H1 (cell line): ENCODE results near the gene ACVR2B. TPM values are rescaled to one million over a fixed set of nuclear protein-coding genes. Genes with fewer than 3 reads are reported as not detected.

Experiments
- CHD7 ChIP-seq: fragments of 300-600 bp; sonication (generic); IDR thresholded peaks from 2 replicates; pipeline ENCODE4 v1.7.1; 2012; ENCODE audit warnings: low read length, moderate library complexity, mild to moderate bottlenecking, inconsistent platforms; ENCODE audit not compliant: insufficient replicate concordance
- EGR1 ChIP-seq: IDR thresholded peaks from 2 replicates; pipeline ENCODE4 v1.6.1; 2011; ENCODE audit warnings: low read depth, low read length, borderline replicate concordance
- KDM4A ChIP-seq: IDR thresholded peaks from one replicate; pipeline ENCODE4 v1.7.1; 2012; ENCODE audit warnings: low read depth, mild to moderate bottlenecking, moderate library complexity, low read length, inconsistent platforms; ENCODE audit not compliant: severe bottlenecking
- KDM5A ChIP-seq: fragments of 200-600 bp; IDR thresholded peaks from 2 replicates; pipeline ENCODE4 v1.7.1; 2012; ENCODE audit warnings: mild to moderate bottlenecking, low read length, inconsistent platforms, mixed read lengths
- NANOG ChIP-seq: IDR thresholded peaks from 2 replicates; pipeline ENCODE4 v1.6.1; 2011; ENCODE audit warnings: low read length, low read depth, mild to moderate bottlenecking, inconsistent platforms; ENCODE audit not compliant: insufficient read depth, poor library complexity, severe bottlenecking
- PHF8 ChIP-seq: fragments of 200-600 bp; sonication (generic); conservative IDR thresholded peaks from 2 replicates; pipeline ENCODE4 v1.7.1; 2012; ENCODE audit warnings: low read depth, mild to moderate bottlenecking, inconsistent platforms, low read length, moderate library complexity
- SP1 ChIP-seq: IDR thresholded peaks from 2 replicates; pipeline ENCODE4 v1.6.1; 2011; ENCODE audit warnings: low read depth, low read length
- polyA plus RNA-seq, 7 experiments: library from polyadenylated mRNA; depleted of rRNA in 3 of 7; stranded (reverse) in 5 of 7; unstranded in 2 of 7; fragments of >200 nt in 5 of 7; fragments of 200-250 nt in 2 of 7; gene quantifications; 1 replicate in 5 of 7; 2 replicates in 1 of 7; 4 replicates in 1 of 7; pipeline versions ENCODE4 v1.2.1 to v1.2.3, GENCODE V29; 2011 to 2013; ENCODE audit warnings: missing spikeins in 2 of 7, mixed read lengths in 2 of 7
- total RNA-seq: library from RNA; stranded (reverse); fragmentation: NEBNext Ultra II Directional; extraction: Animal tissue kit (Norgen Biotek cat#: 25700); gene quantifications from 2 replicates; pipeline ENCODE4 v1.2.1, GENCODE V29; 2021

The ACVR2B gene
- total and polyA plus RNA-seq, 2 of the 8 experiments (the other 6 are each of a cell fraction or from before 2014, with no cell fraction given) = 24.7 to 109 TPM

- TF ChIP-seq CHD7 = no peak
- no peak for TF ChIP-seq NANOG
- no peak for TF ChIP-seq EGR1
- TF ChIP-seq KDM4A = no peak
- TF ChIP-seq KDM5A = no peak
- no peak for TF ChIP-seq PHF8
- no peak for TF ChIP-seq SP1
These were observed 26.4 kb downstream of the ACVR2B start (continued) for GRCh38 chr3:38480093-38480445.
